Peyer's patch (tissue), 4 donors: Measurements from ENCODE around the gene LMOD1.

Source experiments
- POLR2A ChIP-seq, 2 donors: fragments of 450-650 bp; IDR thresholded peaks; one replicate each; pipeline ENCODE4 v1.5.1; 2017; ENCODE audit warnings: antibody characterized with exemption in 2 of 2, mild to moderate bottlenecking in 2 of 2, moderate library complexity in 2 of 2
- TF ChIP-seq, protein P1 (sequence below), 6 experiments: fragments of 450-650 bp in 4 of 6; fragments of 200-600 bp in 2 of 6; sonication (generic) in 1 of 6; IDR thresholded peaks; one replicate each; pipeline ENCODE4 v1.5.1; 2017 to 2019; ENCODE audit warnings: antibody characterized with exemption in 6 of 6, mild to moderate bottlenecking in 3 of 6, moderate library complexity in 1 of 6

DNA sequence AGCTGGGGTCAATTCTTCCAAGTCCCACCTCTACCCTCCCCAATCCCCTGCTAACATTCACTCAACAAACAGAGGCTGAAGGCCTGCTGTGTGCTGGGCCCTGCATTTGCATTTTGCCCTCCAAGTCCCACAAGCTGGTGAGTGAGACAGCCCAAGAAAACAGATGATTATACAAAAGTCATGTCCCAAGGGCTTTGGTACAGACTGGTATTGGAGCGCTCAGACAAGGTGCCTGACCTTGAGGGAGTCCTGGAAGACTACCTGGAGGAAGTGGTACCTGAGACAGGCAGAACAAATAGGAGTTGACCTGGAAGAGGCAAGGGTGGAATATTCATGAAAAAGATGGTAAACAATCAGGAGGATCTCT, 4.2 kb downstream of the LMOD1 start:
- TF ChIP-seq POLR2A (IDR thresholded peaks at IDR 0.05) = no peak
- TF ChIP-seq, protein P1, sequence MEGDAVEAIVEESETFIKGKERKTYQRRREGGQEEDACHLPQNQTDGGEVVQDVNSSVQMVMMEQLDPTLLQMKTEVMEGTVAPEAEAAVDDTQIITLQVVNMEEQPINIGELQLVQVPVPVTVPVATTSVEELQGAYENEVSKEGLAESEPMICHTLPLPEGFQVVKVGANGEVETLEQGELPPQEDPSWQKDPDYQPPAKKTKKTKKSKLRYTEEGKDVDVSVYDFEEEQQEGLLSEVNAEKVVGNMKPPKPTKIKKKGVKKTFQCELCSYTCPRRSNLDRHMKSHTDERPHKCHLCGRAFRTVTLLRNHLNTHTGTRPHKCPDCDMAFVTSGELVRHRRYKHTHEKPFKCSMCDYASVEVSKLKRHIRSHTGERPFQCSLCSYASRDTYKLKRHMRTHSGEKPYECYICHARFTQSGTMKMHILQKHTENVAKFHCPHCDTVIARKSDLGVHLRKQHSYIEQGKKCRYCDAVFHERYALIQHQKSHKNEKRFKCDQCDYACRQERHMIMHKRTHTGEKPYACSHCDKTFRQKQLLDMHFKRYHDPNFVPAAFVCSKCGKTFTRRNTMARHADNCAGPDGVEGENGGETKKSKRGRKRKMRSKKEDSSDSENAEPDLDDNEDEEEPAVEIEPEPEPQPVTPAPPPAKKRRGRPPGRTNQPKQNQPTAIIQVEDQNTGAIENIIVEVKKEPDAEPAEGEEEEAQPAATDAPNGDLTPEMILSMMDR (IDR thresholded peaks at IDR 0.05) = no peak
